GM18861 (cell line): ENCODE measurements around the gene KIF23.

Source experiments
- ATAC-seq: cut with Tn5 transposase; IDR thresholded peaks from one replicate; pipeline ENCODE4 v1.9.1; 2021; ENCODE audit not compliant: unreplicated experiment

KIF23 gene

GRCh38 chr15:69489073-69489571 lies 75.0 kb downstream of the KIF23 start:
- ATAC-seq, result no peak

GRCh38 chr15:69490356-69491037 lies 76.3 kb downstream of the KIF23 start:
- no peak for ATAC-seq

- no peak for ATAC-seq
Measured at GRCh38 chr15:69491038-69491505, 76.9 kb downstream of the KIF23 start.

GRCh38 chr15:69493406-69493805 lies 79.3 kb downstream of the KIF23 start:
- ATAC-seq, result no peak

GRCh38 chr15:69496001-69496400 lies 81.9 kb downstream of the KIF23 start:
- no peak for ATAC-seq

- ATAC-seq, result no peak
Measured at GRCh38 chr15:69497076-69497475, 82.9 kb downstream of the KIF23 start.

GRCh38 chr15:69497667-69498066 lies 83.5 kb downstream of the KIF23 start:
- ATAC-seq, result no peak
